HEK293 (cell line): ENCODE results near the gene S1PR1.

Experiments used
- CTCF ChIA-PET: fragments of 350-600 bp; formaldehyde crosslinking; extraction: SDS; loops from one replicate; lab custom pipeline; 2021; ENCODE audit warnings: antibody characterized with exemption; lab: Yijun Ruan, JAX
- POLR2A ChIA-PET: fragments of 300-600 bp; formaldehyde crosslinking; extraction: SDS; loops from one replicate; lab custom pipeline; 2020; ENCODE audit warnings: antibody characterized with exemption, inconsistent platforms; lab: Yijun Ruan, JAX
- H3K27ac ChIP-seq: fragments of 200-500 bp; sonication (Bioruptor generic); 2 replicates; pipeline ENCODE4 v1.5.1; 2014; ENCODE audit warnings: low read depth, low read length, control low read depth, inconsistent platforms; ENCODE audit errors: extremely low read depth
- H3K36me3 ChIP-seq, 2 experiments: fragments of 200-500 bp in 1 of 2; sonication (Bioruptor generic) in 1 of 2; 1 replicate in 1 of 2; 2 replicates in 1 of 2; pipeline ENCODE4 v1.5.1; 2014 to 2017; ENCODE audit warnings: inconsistent platforms in 2 of 2, low read length in 2 of 2; ENCODE audit not compliant: control insufficient read depth in 2 of 2, insufficient read depth in 1 of 2
- H3K4me1 ChIP-seq: fragments of 200-500 bp; sonication (Bioruptor generic); 2 replicates; pipeline ENCODE4 v1.5.1; 2014; ENCODE audit warnings: mild to moderate bottlenecking, low read length, inconsistent platforms; ENCODE audit not compliant: control insufficient read depth, insufficient read depth
- H3K4me3 ChIP-seq: 2 replicates; pipeline ENCODE4 v1.5.1; 2011; ENCODE audit warnings: low read depth, mild to moderate bottlenecking, control low read depth, low read length, moderate library complexity
- H3K9me3 ChIP-seq: fragments of 200-500 bp; sonication (Bioruptor generic); 2 replicates; pipeline ENCODE4 v1.5.1; 2014; ENCODE audit warnings: low read depth, low read length, inconsistent platforms; ENCODE audit not compliant: control insufficient read depth, insufficient read depth
- GLI2 ChIP-seq: fragments of 450-650 bp; formaldehyde crosslinking; IDR thresholded peaks from 2 replicates; pipeline ENCODE4; 2017; ENCODE audit warnings: missing biosample characterization, missing genetic modification characterization, low read depth, borderline replicate concordance
- HOXD13 ChIP-seq: sonication (generic); formaldehyde crosslinking; IDR thresholded peaks from 2 replicates; pipeline ENCODE4 v1.8.0; 2022; ENCODE audit warnings: missing genetic modification reagents, borderline replicate concordance
- PRDM2 ChIP-seq: fragments of 450-650 bp; formaldehyde crosslinking; IDR thresholded peaks from 2 replicates; pipeline ENCODE4 v1.5.1; 2016; ENCODE audit warnings: missing biosample characterization, missing genetic modification characterization, borderline replicate concordance
- PRDM6 ChIP-seq: fragments of 450-650 bp; formaldehyde crosslinking; IDR thresholded peaks from 2 replicates; pipeline ENCODE4 v1.5.1; 2017; ENCODE audit warnings: missing biosample characterization, missing genetic modification characterization
- TCF7L2 ChIP-seq: IDR thresholded peaks from 2 replicates; pipeline ENCODE4 v1.6.1; 2011; ENCODE audit warnings: low read depth, mild to moderate bottlenecking, inconsistent platforms, low read length, moderate library complexity, borderline replicate concordance
- ZBTB7A ChIP-seq: fragments of 450-650 bp; formaldehyde crosslinking; IDR thresholded peaks from 2 replicates; pipeline ENCODE4 v1.5.1; 2016; ENCODE audit warnings: low read depth, missing biosample characterization, missing genetic modification characterization
- ZFP37 ChIP-seq: fragments of 450-650 bp; formaldehyde crosslinking; IDR thresholded peaks from 2 replicates; pipeline ENCODE4 v1.5.1; 2016; ENCODE audit warnings: missing biosample characterization, missing genetic modification characterization
- ZNF114 ChIP-seq: fragments of 450-650 bp; formaldehyde crosslinking; IDR thresholded peaks from 2 replicates; pipeline ENCODE4 v1.5.0; 2017; ENCODE audit warnings: missing biosample characterization, missing genetic modification characterization
- ZNF146 ChIP-seq: fragments of 450-650 bp; formaldehyde crosslinking; IDR thresholded peaks from 2 replicates; pipeline ENCODE4 v1.5.1; 2016; ENCODE audit warnings: missing biosample characterization, missing genetic modification characterization
- ZNF398 ChIP-seq: fragments of 450-650 bp; formaldehyde crosslinking; IDR thresholded peaks from 2 replicates; pipeline ENCODE4 v1.5.1; 2017; ENCODE audit warnings: missing biosample characterization, missing genetic modification characterization
- ZNF529 ChIP-seq: fragments of 450-650 bp; formaldehyde crosslinking; IDR thresholded peaks from 2 replicates; pipeline ENCODE4 v1.5.1; 2017; ENCODE audit warnings: missing genetic modification characterization, missing biosample characterization; ENCODE audit not compliant: insufficient replicate concordance
- ZNF558 ChIP-seq: fragments of 450-650 bp; formaldehyde crosslinking; IDR thresholded peaks from 2 replicates; pipeline ENCODE4 v1.5.1; 2016; ENCODE audit warnings: missing biosample characterization, missing genetic modification characterization
- ZNF610 ChIP-seq: fragments of 450-650 bp; formaldehyde crosslinking; IDR thresholded peaks from 2 replicates; pipeline ENCODE4 v1.5.1; 2016; ENCODE audit warnings: missing biosample characterization, missing genetic modification characterization, borderline replicate concordance
- ZNF645 ChIP-seq: fragments of 450-650 bp; formaldehyde crosslinking; IDR thresholded peaks from 2 replicates; pipeline ENCODE4; 2016; ENCODE audit warnings: missing biosample characterization, missing genetic modification characterization
- ZNF830 ChIP-seq: fragments of 450-650 bp; IDR thresholded peaks from 2 replicates; pipeline ENCODE4 v1.5.0; 2018; ENCODE audit warnings: missing biosample characterization, missing genetic modification characterization, low read depth, mild to moderate bottlenecking, moderate library complexity
- ZSCAN23 ChIP-seq: fragments of 450-650 bp; formaldehyde crosslinking; IDR thresholded peaks from 2 replicates; pipeline ENCODE4 v1.5.1; 2016; ENCODE audit warnings: missing biosample characterization, missing genetic modification characterization

Gene S1PR1

GRCh38 chr1:101278238-101278637 is 41.4 kb downstream of the S1PR1 start:
- TF ChIP-seq PRDM2 (tag by site-specific recombination) (no peak), ZNF529 (tag by site-specific recombination) (no peak), PRDM6 (tag by site-specific recombination) (no peak), HOXD13 (CRISPR knock-in tag) (no peak), ZFP37 (no peak), ZNF610 (tag by site-specific recombination) (no peak), ZNF398 (tag by site-specific recombination) (no peak), ZNF830 (no peak), ZSCAN23 (no peak), ZNF645 (no peak), ZNF146 (no peak), ZNF558 (tag by site-specific recombination) (no peak), ZBTB7A (no peak), ZNF114 (tag by site-specific recombination) (no peak), TCF7L2 (no peak), GLI2 (tag by site-specific recombination) (no peak)
- TF ChIP-seq, all 188 proteins: peak for 0
- no peak overlapping the region for H3K4me3 ChIP-seq
- H3K9me3 ChIP-seq = no peaks in the 10 kb centered on the region
- H3K27ac ChIP-seq = no peak overlapping the region
- H3K36me3 ChIP-seq = no peaks in the 10 kb centered on the region
- POLR2A ChIA-PET = interaction anchor here (1.6 kb wide), 1 partner anchor 40 kb away, joined by 4 read pairs; no protein-coding TSS in a partner anchor
- CTCF ChIA-PET = interaction anchor here (0.7 to 2.0 kb wide), 3 partner anchors 10 to 17 kb away, joined by 3 to 6 read pairs (median 3); no protein-coding TSS in a partner anchor
- peaks cover 10% of the 10 kb centered on the region for H3K4me1 ChIP-seq
